ENCODE results near the gene BPIFB1. TPM values are rescaled to one million over a fixed set of nuclear protein-coding genes. Genes with fewer than 3 reads are reported as not detected.
A peak's percentile ranks its signal among the peaks of the same experiment; 100 is the strongest.

The BPIFB1 gene
- total and polyA plus RNA-seq, 2 of the 13 experiments (the other 11 are each of a cell fraction or from before 2014, with no cell fraction given) = 0.82 to 4.4 TPM

DNA sequence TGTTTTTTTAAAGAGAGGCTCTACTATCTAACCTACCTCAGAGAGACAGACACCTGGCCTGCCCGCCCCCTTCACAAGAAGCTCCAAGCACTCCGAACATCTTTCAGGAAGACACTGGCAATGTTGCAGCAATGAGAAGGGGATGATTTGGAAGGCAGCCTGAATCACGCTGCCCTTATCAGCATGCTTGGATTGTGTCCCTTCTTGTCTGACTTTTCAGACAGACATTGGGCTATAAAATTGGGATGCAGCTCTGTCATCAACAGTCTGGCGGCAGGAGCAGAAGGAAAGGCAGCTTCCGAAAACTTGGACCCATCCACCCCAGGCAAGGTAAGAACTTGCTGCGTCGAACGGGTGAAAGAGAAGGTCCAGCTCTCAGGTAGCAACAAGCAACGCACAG lies 62.3 kb downstream of the BPIFB1 start:
- Histone ChIP-seq H2AFZ (ENCODE audit: low read length) (no peak overlapping the region), H3K4me2 (ENCODE audit: low read depth, low read length) (no peak overlapping the region), H3K4me1 (ENCODE audit: insufficient read depth, low read length) (peaks cover 48% of the 10 kb centered on the region), H3K27me3 (ENCODE audit: control insufficient read depth in 1 of 2, insufficient read depth in 2 of 2, low read length in 2 of 2) (no peaks in the 10 kb centered on the region), H3K9ac (ENCODE audit: insufficient read depth, low read depth, low read length) (no peak overlapping the region), H3K79me2 (ENCODE audit: insufficient read depth, low read length) (no peaks in the 10 kb centered on the region), H4K20me1 (ENCODE audit: insufficient read depth, low read length) (no peaks in the 10 kb centered on the region), H3K27ac (ENCODE audit: extremely low read length, insufficient read depth, low read length) (no peak overlapping the region), H3K9me3 (ENCODE audit: low read length) (no peaks in the 10 kb centered on the region), H3K4me3 (replicated peaks in 1 of 3; ENCODE audit: insufficient read depth in 1 of 3, low read depth in 2 of 3, low read length in 3 of 3) (no peak overlapping the region), H3K36me3 (replicated peaks in 1 of 2; ENCODE audit: control insufficient read depth in 1 of 2, insufficient read depth in 2 of 2, low read length in 2 of 2) (peaks cover 0 to 4% of the 10 kb centered on the region in 2 experiments; a peak in 2 of 5 replicates)
- POLR2A ChIA-PET = no interaction called here
- WGBS (ENCODE audit: low lambda C conversion rate) = 91% methylated on average over 9 of the region's 9 CpGs
- no peak for FAIRE-seq
- intact Hi-C loops (cut with micrococcal nuclease; ENCODE audit: unreplicated experiment) (no loop called here), in situ Hi-C loops (cut with HindIII; ENCODE audit: extremely low pct_ligation_motif_present, low pct_unique_long_range_greater_than_20kb) (no loop called here)
- no TSS peak for BruUV-seq (replicated peaks)
- TF ChIP-seq, protein P1, sequence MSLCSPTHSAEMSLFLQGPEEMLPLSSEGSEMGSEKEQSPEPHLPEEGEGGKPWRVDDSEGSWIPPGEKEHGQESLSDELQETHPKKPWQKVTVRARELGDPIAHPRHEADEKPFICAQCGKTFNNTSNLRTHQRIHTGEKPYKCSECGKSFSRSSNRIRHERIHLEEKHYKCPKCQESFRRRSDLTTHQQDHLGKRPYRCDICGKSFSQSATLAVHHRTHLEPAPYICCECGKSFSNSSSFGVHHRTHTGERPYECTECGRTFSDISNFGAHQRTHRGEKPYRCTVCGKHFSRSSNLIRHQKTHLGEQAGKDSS (CRISPR knock-in tag; IDR thresholded peaks at IDR 0.05; ENCODE audit: borderline replicate concordance, low read depth) = no peak
- TF ChIP-seq RFX3 (CRISPR knock-in tag; IDR thresholded peaks at IDR 0.05) = no peak
- no peak for TF ChIP-seq ZNF724P (CRISPR knock-in tag; IDR thresholded peaks at IDR 0.05; ENCODE audit: borderline replicate concordance)
- TF ChIP-seq ZNF333 (CRISPR knock-in tag; IDR thresholded peaks at IDR 0.05; ENCODE audit: borderline replicate concordance) = no peak
- TF ChIP-seq KDM2A (CRISPR knock-in tag; IDR thresholded peaks at IDR 0.05; ENCODE audit: borderline replicate concordance, low read depth) = peak; percentile 17; the same call in 1 of the 2 replicates
- TF ChIP-seq, protein P2, sequence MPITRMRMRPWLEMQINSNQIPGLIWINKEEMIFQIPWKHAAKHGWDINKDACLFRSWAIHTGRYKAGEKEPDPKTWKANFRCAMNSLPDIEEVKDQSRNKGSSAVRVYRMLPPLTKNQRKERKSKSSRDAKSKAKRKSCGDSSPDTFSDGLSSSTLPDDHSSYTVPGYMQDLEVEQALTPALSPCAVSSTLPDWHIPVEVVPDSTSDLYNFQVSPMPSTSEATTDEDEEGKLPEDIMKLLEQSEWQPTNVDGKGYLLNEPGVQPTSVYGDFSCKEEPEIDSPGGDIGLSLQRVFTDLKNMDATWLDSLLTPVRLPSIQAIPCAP (CRISPR knock-in tag; IDR thresholded peaks at IDR 0.05; ENCODE audit: low read depth) = no peak
- TF ChIP-seq ZBTB8A (CRISPR knock-in tag; IDR thresholded peaks at IDR 0.05; ENCODE audit: borderline replicate concordance, low read depth) = no peak
- TF ChIP-seq ZNF816 (CRISPR knock-in tag; IDR thresholded peaks at IDR 0.05; ENCODE audit: borderline replicate concordance) = no peak
- CTCF ChIA-PET (ENCODE audit: low intra/inter-chr PET ratio, low total read pairs) = no interaction called here
- no peak for DNase-seq (ENCODE audit: low spot score)
- ATAC-seq = no peak

Data from HepG2 (cell line).